HEK293 (cell line): ENCODE measurements around the gene TRAF3.
"Not testable (repeated sequence)": the region's sequence is repeated elsewhere in the genome, so short reads cannot be mapped to it uniquely, and the experiment has no call there.

Experiments used
- CTCF ChIA-PET: fragments of 350-600 bp; formaldehyde crosslinking; extraction: SDS; loops from one replicate; lab custom pipeline; 2021; ENCODE audit warnings: antibody characterized with exemption; lab: Yijun Ruan, JAX
- POLR2A ChIA-PET: fragments of 300-600 bp; formaldehyde crosslinking; extraction: SDS; loops from one replicate; lab custom pipeline; 2020; ENCODE audit warnings: antibody characterized with exemption, inconsistent platforms; lab: Yijun Ruan, JAX
- H3K27ac ChIP-seq: fragments of 200-500 bp; sonication (Bioruptor generic); 2 replicates; pipeline ENCODE4 v1.5.1; 2014; ENCODE audit warnings: low read depth, low read length, control low read depth, inconsistent platforms; ENCODE audit errors: extremely low read depth
- H3K36me3 ChIP-seq, 2 experiments: fragments of 200-500 bp in 1 of 2; sonication (Bioruptor generic) in 1 of 2; 1 replicate in 1 of 2; 2 replicates in 1 of 2; pipeline ENCODE4 v1.5.1; 2014 to 2017; ENCODE audit warnings: inconsistent platforms in 2 of 2, low read length in 2 of 2; ENCODE audit not compliant: control insufficient read depth in 2 of 2, insufficient read depth in 1 of 2
- H3K4me1 ChIP-seq: fragments of 200-500 bp; sonication (Bioruptor generic); 2 replicates; pipeline ENCODE4 v1.5.1; 2014; ENCODE audit warnings: mild to moderate bottlenecking, low read length, inconsistent platforms; ENCODE audit not compliant: control insufficient read depth, insufficient read depth
- H3K4me3 ChIP-seq: 2 replicates; pipeline ENCODE4 v1.5.1; 2011; ENCODE audit warnings: low read depth, mild to moderate bottlenecking, control low read depth, low read length, moderate library complexity
- H3K9me3 ChIP-seq: fragments of 200-500 bp; sonication (Bioruptor generic); 2 replicates; pipeline ENCODE4 v1.5.1; 2014; ENCODE audit warnings: low read depth, low read length, inconsistent platforms; ENCODE audit not compliant: control insufficient read depth, insufficient read depth
- HOXD13 ChIP-seq: sonication (generic); formaldehyde crosslinking; IDR thresholded peaks from 2 replicates; pipeline ENCODE4 v1.8.0; 2022; ENCODE audit warnings: missing genetic modification reagents, borderline replicate concordance
- KLF16 ChIP-seq: fragments of 450-650 bp; formaldehyde crosslinking; IDR thresholded peaks from 2 replicates; pipeline ENCODE4 v1.5.1; 2017; ENCODE audit warnings: missing biosample characterization, missing genetic modification characterization
- MEIS1 ChIP-seq: sonication (generic); formaldehyde crosslinking; IDR thresholded peaks from 2 replicates; pipeline ENCODE4 v1.8.1; 2022; ENCODE audit warnings: missing genetic modification reagents, mild to moderate bottlenecking, borderline replicate concordance
- MYNN ChIP-seq: fragments of 450-650 bp; formaldehyde crosslinking; IDR thresholded peaks from 2 replicates; pipeline ENCODE4 v1.5.1; 2016; ENCODE audit warnings: missing biosample characterization, missing genetic modification characterization, borderline replicate concordance
- SALL2 ChIP-seq: fragments of 450-650 bp; formaldehyde crosslinking; IDR thresholded peaks from 2 replicates; pipeline ENCODE4 v1.5.0; 2017; ENCODE audit warnings: missing biosample characterization, mild to moderate bottlenecking, missing genetic modification characterization, borderline replicate concordance
- ZBTB11 ChIP-seq: fragments of 450-650 bp; formaldehyde crosslinking; conservative IDR thresholded peaks from 2 replicates; pipeline ENCODE4 v1.5.1; 2016; ENCODE audit warnings: low read depth, missing biosample characterization, missing genetic modification characterization
- ZEB2 ChIP-seq: fragments of 450-650 bp; formaldehyde crosslinking; IDR thresholded peaks from 2 replicates; pipeline ENCODE4 v1.5.1; 2016; ENCODE audit warnings: missing biosample characterization, missing genetic modification characterization
- ZNF146 ChIP-seq: fragments of 450-650 bp; formaldehyde crosslinking; IDR thresholded peaks from 2 replicates; pipeline ENCODE4 v1.5.1; 2016; ENCODE audit warnings: missing biosample characterization, missing genetic modification characterization
- ZNF155 ChIP-seq: fragments of 450-650 bp; formaldehyde crosslinking; IDR thresholded peaks from 2 replicates; pipeline ENCODE4 v1.5.1; 2016; ENCODE audit warnings: missing biosample characterization, missing genetic modification characterization
- ZNF202 ChIP-seq: fragments of 450-650 bp; formaldehyde crosslinking; IDR thresholded peaks from 2 replicates; pipeline ENCODE4 v1.5.1; 2016; ENCODE audit warnings: missing biosample characterization, missing genetic modification characterization, borderline replicate concordance
- ZNF341 ChIP-seq: fragments of 450-650 bp; formaldehyde crosslinking; IDR thresholded peaks from 2 replicates; pipeline ENCODE4; 2016; ENCODE audit warnings: low read depth, missing biosample characterization, missing genetic modification characterization
- ZNF473 ChIP-seq: fragments of 450-650 bp; formaldehyde crosslinking; IDR thresholded peaks from 2 replicates; pipeline ENCODE4 v1.5.1; 2017; ENCODE audit warnings: missing biosample characterization, missing genetic modification characterization
- ZNF510 ChIP-seq: fragments of 450-650 bp; formaldehyde crosslinking; IDR thresholded peaks from 2 replicates; pipeline ENCODE4 v1.5.1; 2018; ENCODE audit warnings: mild to moderate bottlenecking, missing genetic modification characterization, missing biosample characterization; ENCODE audit not compliant: insufficient replicate concordance
- ZNF561 ChIP-seq: fragments of 450-650 bp; IDR thresholded peaks from 2 replicates; pipeline ENCODE4 v1.5.1; 2018; ENCODE audit warnings: missing biosample characterization, missing genetic modification characterization, borderline replicate concordance
- ZNF623 ChIP-seq: fragments of 450-650 bp; formaldehyde crosslinking; IDR thresholded peaks from 2 replicates; pipeline ENCODE4 v1.5.1; 2016; ENCODE audit warnings: missing biosample characterization, missing genetic modification characterization
- ZNF704 ChIP-seq: fragments of 450-650 bp; formaldehyde crosslinking; IDR thresholded peaks from 2 replicates; pipeline ENCODE4 v1.5.1; 2016; ENCODE audit warnings: missing biosample characterization, missing genetic modification characterization
- TF ChIP-seq, protein P1 (sequence below): fragments of 450-650 bp; formaldehyde crosslinking; IDR thresholded peaks from 2 replicates; pipeline ENCODE4 v1.5.1; 2016; ENCODE audit warnings: missing biosample characterization, missing genetic modification characterization

The TRAF3 gene

DNA sequence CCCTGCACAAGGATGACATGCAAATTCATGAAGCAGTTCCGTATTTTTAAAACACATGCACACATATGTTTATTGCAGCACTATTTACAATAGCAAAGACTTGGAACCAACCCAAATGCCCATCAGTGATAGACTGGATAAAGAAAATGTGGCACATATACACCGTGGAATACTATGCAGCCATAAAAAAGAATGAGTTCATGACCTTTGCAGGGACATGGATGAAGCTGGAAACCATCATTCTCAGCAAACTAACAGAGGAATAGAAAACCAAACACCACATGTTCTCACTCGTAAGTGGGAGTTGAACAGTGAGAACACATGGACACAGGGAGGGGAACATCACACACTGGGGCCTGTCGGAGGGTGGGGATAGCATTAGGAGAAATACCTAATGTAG lies 88.7 kb downstream of the TRAF3 start:
- TF ChIP-seq, protein P1, sequence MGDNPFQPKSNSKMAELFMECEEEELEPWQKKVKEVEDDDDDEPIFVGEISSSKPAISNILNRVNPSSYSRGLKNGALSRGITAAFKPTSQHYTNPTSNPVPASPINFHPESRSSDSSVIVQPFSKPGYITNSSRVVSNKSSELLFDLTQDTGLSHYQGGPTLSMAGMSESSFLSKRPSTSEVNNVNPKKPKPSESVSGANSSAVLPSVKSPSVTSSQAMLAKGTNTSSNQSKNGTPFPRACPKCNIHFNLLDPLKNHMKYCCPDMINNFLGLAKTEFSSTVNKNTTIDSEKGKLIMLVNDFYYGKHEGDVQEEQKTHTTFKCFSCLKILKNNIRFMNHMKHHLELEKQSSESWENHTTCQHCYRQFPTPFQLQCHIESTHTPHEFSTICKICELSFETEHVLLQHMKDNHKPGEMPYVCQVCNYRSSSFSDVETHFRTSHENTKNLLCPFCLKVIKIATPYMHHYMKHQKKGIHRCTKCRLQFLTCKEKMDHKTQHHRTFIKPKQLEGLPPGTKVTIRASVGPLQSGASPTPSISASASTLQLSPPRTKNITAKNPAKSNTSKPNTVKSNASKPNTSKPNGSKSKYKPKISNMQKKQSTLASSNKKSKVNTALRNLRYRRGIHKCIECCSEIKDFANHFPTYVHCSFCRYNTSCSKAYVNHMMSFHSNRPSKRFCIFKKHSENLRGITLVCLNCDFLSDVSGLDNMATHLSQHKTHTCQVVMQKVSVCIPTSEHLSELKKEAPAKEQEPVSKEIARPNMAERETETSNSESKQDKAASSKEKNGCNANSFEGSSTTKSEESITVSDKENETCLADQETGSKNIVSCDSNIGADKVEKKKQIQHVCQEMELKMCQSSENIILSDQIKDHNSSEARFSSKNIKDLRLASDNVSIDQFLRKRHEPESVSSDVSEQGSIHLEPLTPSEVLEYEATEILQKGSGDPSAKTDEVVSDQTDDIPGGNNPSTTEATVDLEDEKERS (tag by site-specific recombination): peak; percentile 77; the same call in 1 of the 2 replicates
- peak; percentile 98 for TF ChIP-seq ZNF146
- TF ChIP-seq, all 188 proteins: peak for 2; not testable (repeated sequence) for 186
- H3K4me1 ChIP-seq, POLR2A ChIA-PET, CTCF ChIA-PET, H3K9me3 ChIP-seq, H3K27ac ChIP-seq, H3K4me3 ChIP-seq: not testable (repeated sequence)
- peaks cover 3 to 21% of the 10 kb centered on the region in 2 experiments; a peak in 2 of 3 replicates for H3K36me3 ChIP-seq

DNA sequence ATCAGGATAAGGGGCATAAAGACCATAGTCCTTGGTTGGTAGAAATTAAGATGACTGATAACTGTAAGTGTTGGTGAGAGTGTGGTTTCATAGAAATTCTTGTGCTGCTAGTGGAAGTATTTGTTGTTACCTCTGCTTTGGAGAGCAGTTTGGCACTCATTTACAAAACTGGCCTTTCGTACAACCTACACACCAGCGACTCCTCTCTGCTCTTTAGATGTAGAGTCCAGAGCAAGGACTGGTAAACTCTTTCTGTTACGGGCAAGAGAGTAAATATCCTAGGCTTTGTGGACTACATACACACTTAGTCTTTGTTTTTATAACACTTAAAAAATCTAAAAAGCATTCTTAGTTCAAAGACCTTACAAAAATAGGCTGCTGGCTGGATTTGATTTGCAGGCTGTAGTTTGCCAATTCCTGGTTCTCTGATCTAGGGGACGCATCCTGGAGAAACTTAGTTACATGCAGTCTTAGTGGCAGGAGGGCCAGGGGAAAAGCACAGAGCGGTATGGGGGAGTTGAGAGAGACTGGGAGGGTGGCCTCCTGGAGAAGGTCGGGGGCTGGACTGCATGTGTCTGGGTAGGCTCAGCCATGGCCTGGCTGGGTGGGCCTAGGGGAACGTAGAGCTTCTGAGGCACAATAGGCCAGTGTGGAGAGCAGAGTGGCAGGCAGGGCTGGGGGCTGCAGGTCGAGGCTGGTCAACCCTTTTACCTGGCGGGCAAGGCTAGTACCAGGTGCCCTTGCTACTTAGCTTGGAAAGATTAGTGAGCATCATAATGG lies 89.9 kb downstream of the TRAF3 start:
- ChIA-PET POLR2A (no interaction called here), CTCF (interaction anchor here (0.7 kb wide), 1 partner anchor 93 kb away, joined by 4 read pairs; no protein-coding TSS in a partner anchor)
- Histone ChIP-seq H3K4me3 (no peak overlapping the region), H3K36me3 (peaks cover 3 to 33% of the 10 kb centered on the region in 2 experiments; a peak in 2 of 3 replicates), H3K27ac (no peak overlapping the region), H3K4me1 (no peaks in the 10 kb centered on the region), H3K9me3 (no peaks in the 10 kb centered on the region)
- TF ChIP-seq MEIS1 (CRISPR knock-in tag) (no peak), ZNF704 (tag by site-specific recombination) (no peak), MYNN (tag by site-specific recombination) (no peak)

DNA sequence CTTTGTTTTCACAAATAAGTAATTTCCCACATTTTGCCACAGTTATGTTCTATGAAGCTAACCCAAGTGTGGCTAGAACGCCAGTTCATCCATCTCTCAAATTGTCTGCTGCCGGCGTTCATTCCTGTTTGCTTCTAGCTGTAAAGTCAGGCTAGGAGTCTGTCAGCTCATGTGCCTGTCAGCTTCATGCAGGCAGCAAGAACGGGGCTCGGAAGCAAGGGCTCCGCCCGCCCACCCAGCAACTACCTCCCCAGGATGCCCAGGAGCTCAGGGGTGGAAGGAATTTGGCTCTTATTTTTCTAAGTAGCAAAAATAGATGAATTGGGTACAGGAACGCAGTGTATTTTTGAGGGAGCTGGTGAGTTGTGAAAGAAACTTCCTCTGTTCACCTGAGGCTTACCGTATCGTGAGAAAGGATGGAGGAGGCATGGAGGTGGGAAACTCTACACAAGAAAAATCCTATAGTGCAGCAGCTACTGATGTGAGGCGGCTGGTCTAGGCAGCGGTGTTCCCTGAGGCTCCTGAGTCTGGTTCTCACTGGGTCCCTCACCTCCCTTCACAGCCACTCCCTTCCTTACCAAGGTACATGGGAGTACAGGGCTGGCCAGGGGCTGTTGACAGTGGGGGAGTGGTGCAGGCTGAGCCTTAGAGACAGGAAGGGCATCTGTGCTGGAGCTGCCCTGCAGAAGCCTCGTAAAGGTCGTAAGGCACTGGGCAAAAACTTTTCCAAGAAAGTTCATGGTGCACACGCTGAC lies 90.8 kb downstream of the TRAF3 start:
- no peaks in the 10 kb centered on the region for H3K9me3 ChIP-seq
- POLR2A ChIA-PET: no interaction called here

More for the DNA sequence above, 90.8 kb downstream of the TRAF3 start:
- no peak overlapping the region for H3K27ac ChIP-seq
- CTCF ChIA-PET: interaction anchor here (0.7 kb wide), 1 partner anchor 94 kb away, joined by 4 read pairs; no protein-coding TSS in a partner anchor
- H3K4me1 ChIP-seq: no peaks in the 10 kb centered on the region
- no peak for TF ChIP-seq SALL2
- no peak for TF ChIP-seq ZNF473
- TF ChIP-seq MYNN (tag by site-specific recombination): no peak
- no peak for TF ChIP-seq ZNF155 (tag by site-specific recombination)
- no peak for TF ChIP-seq ZNF510 (tag by site-specific recombination)
- no peak for TF ChIP-seq ZBTB11
- no peak for TF ChIP-seq ZNF202 (tag by site-specific recombination)
- no peak for TF ChIP-seq ZEB2 (tag by site-specific recombination)
- no peak for TF ChIP-seq ZNF561 (tag by site-specific recombination)
- no peak for TF ChIP-seq KLF16 (tag by site-specific recombination)
- no peak for TF ChIP-seq HOXD13 (CRISPR knock-in tag)
- TF ChIP-seq ZNF623 (tag by site-specific recombination): no peak
- TF ChIP-seq ZNF341 (tag by site-specific recombination): no peak
- H3K36me3 ChIP-seq: peaks cover 0 to 37% of the 10 kb centered on the region in 2 experiments; a peak in 2 of 3 replicates
- H3K4me3 ChIP-seq: no peak overlapping the region
